HG03196 (cell line): Measurements from ENCODE around the gene PRTG.
"Not testable (repeated sequence)": the region's sequence is repeated elsewhere in the genome, so short reads cannot be mapped to it uniquely, and the experiment has no call there.

Experiments used
- ATAC-seq: cut with Tn5 transposase; IDR thresholded peaks from one replicate; pipeline ENCODE4 v1.9.1; 2021; ENCODE audit not compliant: unreplicated experiment

PRTG gene

GRCh38 chr15:55638764-55639163, 104.2 kb downstream of the PRTG start:
- no peak for ATAC-seq

- no peak for ATAC-seq
Measured at GRCh38 chr15:55637086-55637485, 105.9 kb downstream of the PRTG start.

GRCh38 chr15:55633731-55634130, 109.2 kb downstream of the PRTG start:
- no peak for ATAC-seq

- no peak for ATAC-seq
Measured at GRCh38 chr15:55632434-55632833, 110.5 kb downstream of the PRTG start.

GRCh38 chr15:55630858-55631257, 112.1 kb downstream of the PRTG start:
- no peak for ATAC-seq

- ATAC-seq, result no peak
Measured at GRCh38 chr15:55628369-55628730, 114.6 kb downstream of the PRTG start.

GRCh38 chr15:55627730-55628368, 115.1 kb downstream of the PRTG start:
- ATAC-seq, result no peak

- no peak for ATAC-seq
Measured at GRCh38 chr15:55619783-55620182, 123.2 kb downstream of the PRTG start.

GRCh38 chr15:55618387-55618786, 124.6 kb downstream of the PRTG start:
- ATAC-seq, result no peak

- no peak for ATAC-seq
Measured at GRCh38 chr15:55615445-55615844, 127.5 kb downstream of the PRTG start.

- ATAC-seq, result no peak
Measured at GRCh38 chr15:55613727-55614126, 129.2 kb downstream of the PRTG start.

- no peak for ATAC-seq
Measured at GRCh38 chr15:55606214-55606613, 136.7 kb downstream of the PRTG start.

GRCh38 chr15:55601374-55601773, 141.6 kb downstream of the PRTG start:
- ATAC-seq, result no peak

- no peak for ATAC-seq
Measured at GRCh38 chr15:55599439-55599838, 143.5 kb downstream of the PRTG start.

- ATAC-seq, result not testable (repeated sequence)
Measured at GRCh38 chr15:55593019-55593418, 149.9 kb downstream of the PRTG start.

GRCh38 chr15:55590788-55591187, 152.2 kb downstream of the PRTG start:
- no peak for ATAC-seq

GRCh38 chr15:55589287-55589686, 153.7 kb downstream of the PRTG start:
- no peak for ATAC-seq

- no peak for ATAC-seq
Measured at GRCh38 chr15:55588815-55589115, 154.2 kb downstream of the PRTG start.

- ATAC-seq, result no peak
Measured at GRCh38 chr15:55588070-55588814, 154.7 kb downstream of the PRTG start, which contains the start of gene PYGO1. PYGO1 (minus strand) TSS chr15:55588345; CDS start chr15:55587883, 462 bp downstream.

GRCh38 chr15:55587321-55588069, 155.5 kb downstream of the PRTG start:
- ATAC-seq, result no peak

- no peak for ATAC-seq
Measured at GRCh38 chr15:55586808-55587207, 156.1 kb downstream of the PRTG start.

GRCh38 chr15:55576943-55577342, 166.0 kb downstream of the PRTG start:
- ATAC-seq, result no peak
